AG09319 (cell line): ENCODE measurements around the gene MRPL51.

Source experiments
- DNase-seq: peaks from one replicate; pipeline ENCODE4 v3.0.0-alpha.2; 2010; ENCODE audit warnings: low read depth; ENCODE audit errors: extremely low read depth
- CTCF ChIP-seq: IDR thresholded peaks from 2 replicates; pipeline ENCODE4 v1.5.1; 2011; ENCODE audit warnings: low read depth, mild to moderate bottlenecking, inconsistent platforms, low read length, moderate library complexity

The MRPL51 gene

GRCh38 chr12:6466184-6466573 is 26.9 kb downstream of the MRPL51 start:
- no peak for TF ChIP-seq CTCF
- no peak for DNase-seq

- peak; percentile 96 for TF ChIP-seq CTCF
- DNase-seq, result peak; percentile 47
These were observed 27.4 kb downstream of the MRPL51 start for GRCh38 chr12:6465467-6466183.

- DNase-seq, result no peak
- no peak for TF ChIP-seq CTCF
These were observed 28.5 kb downstream of the MRPL51 start for GRCh38 chr12:6464531-6464930.

GRCh38 chr12:6463858-6464257 is 29.2 kb downstream of the MRPL51 start:
- no peak for TF ChIP-seq CTCF
- no peak for DNase-seq

- no peak for DNase-seq
- no peak for TF ChIP-seq CTCF
These were observed 29.8 kb downstream of the MRPL51 start for GRCh38 chr12:6463216-6463615.

- no peak for DNase-seq
- TF ChIP-seq CTCF, result no peak
These were observed 30.6 kb downstream of the MRPL51 start for GRCh38 chr12:6462234-6462995.
